K562 treated with DMSO at 1 percent for 48 hours (cell line): Measurements from ENCODE around the gene CERS3. TPM values are rescaled to one million over a fixed set of nuclear protein-coding genes. Genes with fewer than 3 reads are reported as not detected.

Experiments used
- total RNA-seq: library from RNA; unstranded; fragments of 300-600 nt; gene quantifications from 2 replicates; pipeline ENCODE4 v1.2.3, GENCODE V29; 2022; ENCODE audit warnings: low replicate concordance; ENCODE audit errors: extremely low read depth

CERS3 gene
- not detected in 2 replicates for total RNA-seq

GRCh38 chr15:100528833-100529428, at the start of gene CERS3:
Gene CERS3, minus strand, starts transcription at chr15:100528950. Its CDS starts 27,101 bp downstream, at chr15:100501849.

Other genes with a start within 250 kb of the CERS3 start
- gene ADAMTS17, start 187.0 kb downstream of the CERS3 start, total RNA-seq, result not detected in 2 replicates
- gene LINS1, start 73.2 kb upstream of the CERS3 start, total RNA-seq, result not detected in 2 replicates
- gene ASB7, start 73.6 kb upstream of the CERS3 start, total RNA-seq, result not detected in 2 replicates